Measurements from ENCODE around the gene BAG5.

The BAG5 gene

GRCh38 chr14:103578401-103579075 lies 16.1 kb upstream of the BAG5 start:
- H3K4me1 Mint-ChIP-seq = no peaks in the 10 kb centered on the region
- ATAC-seq (replicated peaks) = no peak
- H3K4me3 Mint-ChIP-seq = no peak overlapping the region
- H3K9me3 Mint-ChIP-seq = no peaks in the 10 kb centered on the region
- no peaks in the 10 kb centered on the region for H3K27me3 Mint-ChIP-seq
- no peak for DNase-seq
- peaks cover 32 to 42% of the 10 kb centered on the region in 2 donors for H3K36me3 Mint-ChIP-seq
- H3K27ac Mint-ChIP-seq = no peak overlapping the region

- ATAC-seq (replicated peaks) = no peak
- H3K4me3 Mint-ChIP-seq = no peak overlapping the region
- DNase-seq = no peak
- no peaks in the 10 kb centered on the region for H3K4me1 Mint-ChIP-seq
- H3K27me3 Mint-ChIP-seq = no peaks in the 10 kb centered on the region
- H3K36me3 Mint-ChIP-seq = peaks cover 22 to 34% of the 10 kb centered on the region in 2 donors
- H3K9me3 Mint-ChIP-seq = no peaks in the 10 kb centered on the region
- no peak overlapping the region for H3K27ac Mint-ChIP-seq
Observed at GRCh38 chr14:103576371-103577024, 14.0 kb upstream of the BAG5 start.

- H3K4me1 Mint-ChIP-seq = no peaks in the 10 kb centered on the region
- no peak for ATAC-seq (replicated peaks)
- no peak for DNase-seq
- H3K36me3 Mint-ChIP-seq = peaks cover 22 to 29% of the 10 kb centered on the region in 2 donors
- no peaks in the 10 kb centered on the region for H3K27me3 Mint-ChIP-seq
- no peaks in the 10 kb centered on the region for H3K9me3 Mint-ChIP-seq
- H3K4me3 Mint-ChIP-seq = no peak overlapping the region
- H3K27ac Mint-ChIP-seq = peak overlapping the region; percentile 51
Observed at GRCh38 chr14:103574707-103575285, 12.3 kb upstream of the BAG5 start.

- Mint-ChIP-seq H3K36me3 (peaks cover 22 to 29% of the 10 kb centered on the region in 2 donors), H3K9me3 (no peaks in the 10 kb centered on the region), H3K27ac (no peak overlapping the region), H3K4me1 (no peaks in the 10 kb centered on the region), H3K4me3 (no peak overlapping the region), H3K27me3 (no peaks in the 10 kb centered on the region)
- ATAC-seq (replicated peaks) = no peak
- no peak for DNase-seq
Observed at GRCh38 chr14:103574104-103574503, 11.6 kb upstream of the BAG5 start.

GRCh38 chr14:103569408-103569807 lies 7.0 kb upstream of the BAG5 start:
- Mint-ChIP-seq H3K4me3 (no peak overlapping the region), H3K36me3 (peaks cover 6% of the 10 kb centered on the region in 2 donors), H3K27me3 (no peaks in the 10 kb centered on the region), H3K27ac (no peak overlapping the region), H3K9me3 (no peaks in the 10 kb centered on the region), H3K4me1 (peaks cover 8 to 12% of the 10 kb centered on the region in 2 donors)
- no peak for ATAC-seq (replicated peaks)
- DNase-seq = no peak

- Mint-ChIP-seq H3K4me3 (no peak overlapping the region), H3K36me3 (peaks cover 3 to 4% of the 10 kb centered on the region in 2 donors), H3K9me3 (no peaks in the 10 kb centered on the region), H3K4me1 (peaks cover 8 to 14% of the 10 kb centered on the region in 2 donors), H3K27me3 (no peaks in the 10 kb centered on the region), H3K27ac (no peak overlapping the region)
- DNase-seq = no peak
- ATAC-seq (replicated peaks) = no peak
Observed at GRCh38 chr14:103568952-103569351, 6.5 kb upstream of the BAG5 start.

- Mint-ChIP-seq H3K9me3 (no peaks in the 10 kb centered on the region), H3K27me3 (no peaks in the 10 kb centered on the region), H3K27ac (no peak overlapping the region), H3K4me3 (peak overlapping the region; percentile 88), H3K4me1 (peaks cover 22 to 52% of the 10 kb centered on the region in 2 donors), H3K36me3 (peaks cover 15 to 22% of the 10 kb centered on the region in 2 donors)
- DNase-seq = no peak
- ATAC-seq (replicated peaks) = no peak
Observed at GRCh38 chr14:103563844-103564505, 1.5 kb upstream of the BAG5 start.

GRCh38 chr14:103563226-103563620 lies 766 bp upstream of the BAG5 start:
- H3K4me1 Mint-ChIP-seq = peaks cover 22 to 51% of the 10 kb centered on the region in 2 donors
- DNase-seq (no peak), ATAC-seq (replicated peaks) (no peak)
- no peaks in the 10 kb centered on the region for H3K9me3 Mint-ChIP-seq
- H3K27ac Mint-ChIP-seq = peak overlapping the region; percentile 92
- H3K36me3 Mint-ChIP-seq = peaks cover 20 to 27% of the 10 kb centered on the region in 2 donors
- H3K27me3 Mint-ChIP-seq = no peaks in the 10 kb centered on the region
- peak overlapping the region; percentile 88 for H3K4me3 Mint-ChIP-seq

GRCh38 chr14:103562179-103562428 lies 353 bp downstream of the BAG5 start:
- Mint-ChIP-seq H3K27me3 (no peaks in the 10 kb centered on the region), H3K4me1 (peaks cover 20 to 44% of the 10 kb centered on the region in 2 donors)
- no peak for DNase-seq

GRCh38 chr14:103561381-103562178 lies 877 bp downstream of the BAG5 start:
- Mint-ChIP-seq H3K36me3 (peaks cover 20 to 24% of the 10 kb centered on the region in 2 donors), H3K27ac (peak overlapping the region; percentile 93), H3K9me3 (no peaks in the 10 kb centered on the region), H3K27me3 (no peaks in the 10 kb centered on the region), H3K4me3 (peak overlapping the region; percentile 88 to 92), H3K4me1 (peaks cover 20 to 44% of the 10 kb centered on the region in 2 donors)
- ATAC-seq (replicated peaks) (peak; percentile 41 to 56), DNase-seq (no peak)

More at GRCh38 chr14:103562179-103562428, 353 bp downstream of the BAG5 start:
- H3K9me3 Mint-ChIP-seq = no peaks in the 10 kb centered on the region
- peak overlapping the region; percentile 88 to 92 for H3K4me3 Mint-ChIP-seq
- peak; percentile 74 to 75 for ATAC-seq (replicated peaks)
- peak overlapping the region; percentile 93 for H3K27ac Mint-ChIP-seq
- H3K36me3 Mint-ChIP-seq = peaks cover 20 to 24% of the 10 kb centered on the region in 2 donors

GRCh38 chr14:103560691-103561090 lies 1.8 kb downstream of the BAG5 start:
- ATAC-seq (replicated peaks) = no peak
- no peak for DNase-seq
- no peaks in the 10 kb centered on the region for H3K27me3 Mint-ChIP-seq
- H3K36me3 Mint-ChIP-seq = peaks cover 20 to 24% of the 10 kb centered on the region in 2 donors
- peaks cover 20 to 49% of the 10 kb centered on the region in 2 donors for H3K4me1 Mint-ChIP-seq
- H3K4me3 Mint-ChIP-seq = peak overlapping the region; percentile 88 to 92
- no peaks in the 10 kb centered on the region for H3K9me3 Mint-ChIP-seq
- no peak overlapping the region for H3K27ac Mint-ChIP-seq

- ATAC-seq (replicated peaks) = no peak
- Mint-ChIP-seq H3K27ac (no peak overlapping the region), H3K4me3 (no peak overlapping the region), H3K9me3 (no peaks in the 10 kb centered on the region), H3K4me1 (peaks cover 23 to 55% of the 10 kb centered on the region in 2 donors), H3K27me3 (no peaks in the 10 kb centered on the region), H3K36me3 (peaks cover 21 to 27% of the 10 kb centered on the region in 2 donors)
- DNase-seq = no peak
Observed at GRCh38 chr14:103559766-103560165, 2.7 kb downstream of the BAG5 start.

GRCh38 chr14:103558071-103558882 lies 4.2 kb downstream of the BAG5 start:
- Mint-ChIP-seq H3K4me1 (peaks cover 24 to 46% of the 10 kb centered on the region in 2 donors), H3K9me3 (no peaks in the 10 kb centered on the region), H3K27ac (no peak overlapping the region), H3K27me3 (no peaks in the 10 kb centered on the region), H3K4me3 (no peak overlapping the region), H3K36me3 (peaks cover 21 to 30% of the 10 kb centered on the region in 2 donors)
- DNase-seq = no peak
- no peak for ATAC-seq (replicated peaks)

Data from stimulated activated naive B cell treated with anti-CD40 and anti-IgM and Interleukin-4, amounts not matched to agents 10 μg/mL and 1 μg/mL and 100 μg/mL, for 72 hours (primary cell).